ENCODE results near the gene PADI4. TPM values are rescaled to one million over a fixed set of nuclear protein-coding genes. Genes with fewer than 3 reads are reported as not detected.

Gene PADI4
- total and polyA plus RNA-seq, 7 donors, result 0.44 to 0.60 TPM; not detected in 5

DNA sequence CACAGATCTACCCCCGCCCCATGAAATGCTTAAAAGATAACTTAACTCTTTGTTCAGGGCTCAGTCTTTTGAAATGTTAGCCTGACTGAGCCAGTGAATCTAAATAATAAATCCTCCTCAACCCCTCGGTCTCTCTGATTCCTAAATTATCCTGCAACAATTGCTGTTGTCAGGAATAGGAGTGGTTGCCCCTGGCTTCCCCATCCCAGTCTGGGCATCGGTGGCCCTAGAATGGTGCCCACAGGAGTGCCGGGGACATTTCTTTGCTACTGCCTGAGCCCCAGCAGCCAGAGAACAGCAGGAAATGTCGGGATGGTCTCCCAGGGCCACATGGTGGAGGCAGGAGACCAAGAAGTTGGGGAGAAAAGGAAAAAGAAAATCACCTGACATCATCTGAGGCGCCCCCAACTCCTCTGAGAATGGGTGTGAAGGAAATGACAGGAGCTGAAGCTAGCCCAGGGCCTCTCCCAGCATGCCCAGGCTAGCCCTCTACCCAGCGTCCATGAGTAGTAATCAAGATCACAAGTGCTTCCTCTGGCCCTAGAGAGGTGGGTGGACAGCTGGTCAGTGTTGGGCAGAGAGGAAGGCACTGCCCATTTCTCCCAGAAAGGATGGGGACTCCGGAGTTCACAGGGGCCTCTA is 1.6 kb downstream of the PADI4 start:
- TF ChIP-seq POLR2A (IDR thresholded peaks at IDR 0.05), result no peak
- TF ChIP-seq, protein P1, sequence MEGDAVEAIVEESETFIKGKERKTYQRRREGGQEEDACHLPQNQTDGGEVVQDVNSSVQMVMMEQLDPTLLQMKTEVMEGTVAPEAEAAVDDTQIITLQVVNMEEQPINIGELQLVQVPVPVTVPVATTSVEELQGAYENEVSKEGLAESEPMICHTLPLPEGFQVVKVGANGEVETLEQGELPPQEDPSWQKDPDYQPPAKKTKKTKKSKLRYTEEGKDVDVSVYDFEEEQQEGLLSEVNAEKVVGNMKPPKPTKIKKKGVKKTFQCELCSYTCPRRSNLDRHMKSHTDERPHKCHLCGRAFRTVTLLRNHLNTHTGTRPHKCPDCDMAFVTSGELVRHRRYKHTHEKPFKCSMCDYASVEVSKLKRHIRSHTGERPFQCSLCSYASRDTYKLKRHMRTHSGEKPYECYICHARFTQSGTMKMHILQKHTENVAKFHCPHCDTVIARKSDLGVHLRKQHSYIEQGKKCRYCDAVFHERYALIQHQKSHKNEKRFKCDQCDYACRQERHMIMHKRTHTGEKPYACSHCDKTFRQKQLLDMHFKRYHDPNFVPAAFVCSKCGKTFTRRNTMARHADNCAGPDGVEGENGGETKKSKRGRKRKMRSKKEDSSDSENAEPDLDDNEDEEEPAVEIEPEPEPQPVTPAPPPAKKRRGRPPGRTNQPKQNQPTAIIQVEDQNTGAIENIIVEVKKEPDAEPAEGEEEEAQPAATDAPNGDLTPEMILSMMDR (IDR thresholded peaks at IDR 0.05), result no peak
- no peak for TF ChIP-seq POLR2AphosphoS5 (IDR thresholded peaks at IDR 0.05)
- no peak for TF ChIP-seq EP300 (IDR thresholded peaks at IDR 0.05)
- peak; percentile 6 for DNase-seq
- no peaks in the 10 kb centered on the region for H3K36me3 ChIP-seq
- no peak overlapping the region for H3K4me3 ChIP-seq
- H3K27ac ChIP-seq, result no peak overlapping the region
- H3K9me3 ChIP-seq, result no peaks in the 10 kb centered on the region
- intact Hi-C loops (cut with DNase I), result no loop called here
- 51 to 63% methylated on average over 8 of the region's 8 CpGs for WGBS, 2 donors
- H3K27me3 ChIP-seq, result peaks cover 0 to 36% (median 14%) of the 10 kb centered on the region in 3 donors
- H3K4me1 ChIP-seq, result no peaks in the 10 kb centered on the region

DNA sequence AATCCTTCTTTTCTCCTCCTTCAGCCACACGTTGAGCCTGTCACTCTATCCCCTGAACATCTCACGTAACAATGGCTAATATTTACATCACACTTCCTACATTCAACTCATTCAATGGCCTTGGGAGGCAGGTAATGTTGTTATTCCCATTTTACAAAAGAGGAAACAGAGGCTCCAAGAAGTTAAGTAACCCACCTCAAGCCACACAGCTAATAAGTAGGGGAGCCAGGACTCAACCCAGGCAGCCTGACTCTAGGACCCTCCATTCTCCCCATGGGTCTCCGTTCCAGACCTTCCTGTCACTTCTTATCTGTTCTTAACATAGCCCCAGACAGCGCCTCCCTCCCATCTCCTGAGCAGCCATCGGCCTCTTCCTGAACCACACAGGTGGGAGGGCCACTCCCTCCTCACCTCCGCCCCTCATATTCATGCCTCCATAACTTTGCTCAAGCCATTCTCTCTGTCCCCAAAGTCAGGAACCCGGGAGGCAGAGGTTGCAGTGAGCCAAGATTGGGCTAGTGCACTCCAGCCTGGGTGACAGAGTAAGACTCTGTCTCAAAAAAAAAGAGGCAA is 2.2 kb downstream of the PADI4 start:
- TF ChIP-seq, protein P1 (IDR thresholded peaks at IDR 0.05), result no peak
- TF ChIP-seq EP300 (IDR thresholded peaks at IDR 0.05) (no peak), POLR2AphosphoS5 (IDR thresholded peaks at IDR 0.05) (no peak)
- intact Hi-C loops (cut with DNase I), result no loop called here
- no peaks in the 10 kb centered on the region for H3K36me3 ChIP-seq
- WGBS, 2 donors, result 49 to 57% methylated on average over 7 of the region's 7 CpGs
- no peak overlapping the region for H3K27ac ChIP-seq
- DNase-seq, result peak; percentile 24
- peaks cover 0 to 36% (median 14%) of the 10 kb centered on the region in 3 donors for H3K27me3 ChIP-seq
- no peaks in the 10 kb centered on the region for H3K9me3 ChIP-seq
- no peaks in the 10 kb centered on the region for H3K4me1 ChIP-seq
- no peak overlapping the region for H3K4me3 ChIP-seq

DNA sequence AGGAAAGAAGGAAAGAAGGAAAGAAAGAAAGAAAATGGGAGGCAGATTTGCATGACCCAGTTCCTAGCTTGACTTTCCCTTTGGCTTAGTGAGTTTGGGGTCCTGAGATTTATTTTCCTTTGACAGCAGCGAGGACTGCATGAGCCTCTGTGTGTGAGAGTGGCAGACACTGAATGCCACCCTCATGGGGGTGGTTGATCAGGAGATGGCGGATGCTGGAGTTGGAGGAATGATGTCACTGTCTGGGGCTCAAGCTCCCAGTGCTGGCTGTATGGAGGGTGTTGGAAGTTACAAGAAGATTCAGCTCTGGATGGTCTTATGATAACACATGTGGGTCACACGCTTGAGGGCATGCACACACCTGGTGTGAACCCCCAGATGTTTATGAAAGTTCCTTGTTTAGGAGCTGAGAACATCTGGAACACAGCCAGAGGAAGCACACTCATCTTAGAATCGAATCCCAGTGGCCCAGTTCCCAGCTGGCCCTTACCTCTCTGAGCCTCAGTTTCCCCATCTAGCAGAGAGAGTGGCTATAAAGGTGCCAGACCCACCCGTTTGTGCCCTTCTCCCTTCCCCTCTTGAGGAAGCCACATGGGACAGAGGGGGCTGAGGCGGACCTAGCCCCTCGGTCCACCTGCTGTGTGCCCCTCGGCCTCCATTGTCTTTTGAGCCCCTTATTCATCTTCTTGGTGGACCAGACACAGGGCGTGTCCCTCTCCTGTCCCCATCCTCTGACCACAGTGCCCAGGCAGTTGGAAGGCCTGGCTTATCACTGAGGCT is 5.7 kb downstream of the PADI4 start:
- Histone ChIP-seq H3K4me3 (no peak overlapping the region), H3K27ac (no peak overlapping the region), H3K9me3 (no peaks in the 10 kb centered on the region), H3K4me1 (no peaks in the 10 kb centered on the region), H3K27me3 (peaks cover 0 to 29% (median 7%) of the 10 kb centered on the region in 3 donors), H3K36me3 (no peaks in the 10 kb centered on the region)
- no peak for TF ChIP-seq POLR2AphosphoS5 (IDR thresholded peaks at IDR 0.05)
- TF ChIP-seq EP300 (IDR thresholded peaks at IDR 0.05), result no peak
- TF ChIP-seq POLR2A (IDR thresholded peaks at IDR 0.05), result no peak
- TF ChIP-seq, protein P1 (IDR thresholded peaks at IDR 0.05), result no peak
- intact Hi-C loops (cut with DNase I), result no loop called here
- 83 to 85% methylated on average over 9 of the region's 9 CpGs for WGBS, 2 donors
- peak; percentile 41 for DNase-seq

DNA sequence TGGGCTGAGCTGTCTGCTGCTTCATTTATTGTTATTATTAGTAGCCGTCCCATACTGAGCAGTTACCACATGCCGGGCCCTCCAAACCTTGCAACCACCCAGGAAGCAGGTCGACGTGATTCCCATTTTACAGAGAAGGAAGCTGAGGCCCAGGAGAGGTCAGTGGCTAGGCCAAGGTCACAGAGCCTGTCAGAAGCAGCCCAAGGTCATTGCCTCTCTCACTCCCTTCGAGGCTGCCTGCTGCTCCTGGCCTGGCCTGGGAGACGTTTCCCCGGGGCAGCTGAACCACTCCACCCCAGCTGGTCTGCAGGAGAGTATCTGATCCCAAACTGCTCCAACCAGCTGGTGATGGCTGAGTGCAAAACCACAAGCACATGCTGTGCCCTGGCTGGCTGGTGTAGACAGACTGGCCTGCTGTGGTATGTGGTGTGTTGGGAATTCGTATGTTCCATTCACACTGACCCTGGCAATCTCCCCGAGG is 6.5 kb downstream of the PADI4 start:
- H3K27ac ChIP-seq, result no peak overlapping the region
- H3K36me3 ChIP-seq, result no peaks in the 10 kb centered on the region
- WGBS, 2 donors, result 63 to 69% methylated on average over 9 of the region's 9 CpGs
- peak; percentile 50 for DNase-seq
- H3K9me3 ChIP-seq, result no peaks in the 10 kb centered on the region
- TF ChIP-seq, protein P1 (IDR thresholded peaks at IDR 0.05), result no peak
- TF ChIP-seq POLR2A (IDR thresholded peaks at IDR 0.05), result no peak
- no peak for TF ChIP-seq POLR2AphosphoS5 (IDR thresholded peaks at IDR 0.05)
- peaks cover 0 to 25% (median 7%) of the 10 kb centered on the region in 3 donors for H3K27me3 ChIP-seq
- no peaks in the 10 kb centered on the region for H3K4me1 ChIP-seq
- H3K4me3 ChIP-seq, result no peak overlapping the region
- intact Hi-C loops (cut with DNase I), result no loop called here
